Activated T-cell treated with anti-CD3 and anti-CD28 coated beads for 48 hours (primary cell): ENCODE results near the gene FGF12.
"Not testable (repeated sequence)": the region's sequence is repeated elsewhere in the genome, so short reads cannot be mapped to it uniquely, and the experiment has no call there.

Experiments used
- DNase-seq: peaks from one replicate; pipeline ENCODE4 v3.0.0-alpha.2; 2020; ENCODE audit warnings: low read depth

FGF12 gene

DNA sequence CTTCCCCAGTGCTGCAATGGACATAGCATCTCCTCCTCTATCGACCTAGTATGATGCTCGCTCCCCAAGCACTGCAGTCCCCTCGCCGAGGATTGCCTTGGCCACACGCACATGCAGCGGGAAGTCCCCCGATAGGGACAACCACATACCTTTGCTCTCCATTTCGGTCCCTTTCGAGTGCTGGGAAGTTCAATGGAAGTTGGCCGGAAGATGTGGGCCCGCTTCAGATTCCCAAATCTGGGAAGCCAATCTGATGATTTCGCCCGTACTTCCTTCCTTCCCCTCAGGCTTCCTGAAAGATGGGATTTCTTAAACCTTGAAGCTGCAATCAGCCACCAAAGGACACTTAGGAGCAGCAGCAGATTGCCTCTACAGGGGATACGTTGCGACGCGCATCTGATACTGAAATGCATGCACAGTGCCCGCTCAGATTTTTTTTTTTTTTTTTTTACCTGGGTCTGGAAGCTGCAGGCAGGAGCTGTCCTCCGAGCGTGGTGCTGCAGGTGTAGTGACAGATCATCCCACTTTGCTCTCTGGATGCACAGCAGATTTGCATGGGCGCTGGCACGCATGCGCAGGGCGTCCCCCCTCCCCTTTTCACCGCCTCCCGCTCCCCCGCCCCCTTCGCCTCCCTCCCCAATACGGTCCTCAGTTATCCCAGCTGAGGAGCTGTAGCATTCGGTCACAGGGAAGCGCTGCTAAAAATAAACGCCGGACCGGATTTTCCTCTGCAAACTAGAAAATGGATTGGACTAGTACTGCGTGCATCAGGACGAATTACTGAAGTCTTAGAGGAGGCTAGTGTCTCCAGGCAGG is at the start of gene FGF12:
Gene FGF12, minus strand, starts transcription at position 510 of the 816 bp plus-strand sequence.
- peak; percentile 4 for DNase-seq

DNA sequence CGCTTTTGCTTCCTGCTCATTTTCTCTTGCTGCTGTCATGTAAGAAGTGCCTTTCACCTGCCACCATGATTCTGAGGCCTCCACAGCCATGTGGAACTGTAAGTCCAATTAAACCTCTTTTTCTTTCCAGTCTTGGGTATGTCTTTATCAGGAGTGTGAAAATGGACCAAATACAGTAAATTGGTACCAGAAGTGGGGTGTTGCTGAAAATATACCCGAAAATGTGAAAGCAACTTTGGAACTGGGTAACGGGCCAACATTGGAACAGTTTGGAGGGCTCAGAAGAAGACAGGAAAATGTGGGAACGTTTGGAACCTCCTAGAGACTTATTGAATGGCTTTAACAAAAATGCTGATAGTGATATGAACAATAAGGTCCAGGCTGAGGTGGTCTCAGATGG is 47.0 kb upstream of the FGF12 start:
- DNase-seq: not testable (repeated sequence)

DNA sequence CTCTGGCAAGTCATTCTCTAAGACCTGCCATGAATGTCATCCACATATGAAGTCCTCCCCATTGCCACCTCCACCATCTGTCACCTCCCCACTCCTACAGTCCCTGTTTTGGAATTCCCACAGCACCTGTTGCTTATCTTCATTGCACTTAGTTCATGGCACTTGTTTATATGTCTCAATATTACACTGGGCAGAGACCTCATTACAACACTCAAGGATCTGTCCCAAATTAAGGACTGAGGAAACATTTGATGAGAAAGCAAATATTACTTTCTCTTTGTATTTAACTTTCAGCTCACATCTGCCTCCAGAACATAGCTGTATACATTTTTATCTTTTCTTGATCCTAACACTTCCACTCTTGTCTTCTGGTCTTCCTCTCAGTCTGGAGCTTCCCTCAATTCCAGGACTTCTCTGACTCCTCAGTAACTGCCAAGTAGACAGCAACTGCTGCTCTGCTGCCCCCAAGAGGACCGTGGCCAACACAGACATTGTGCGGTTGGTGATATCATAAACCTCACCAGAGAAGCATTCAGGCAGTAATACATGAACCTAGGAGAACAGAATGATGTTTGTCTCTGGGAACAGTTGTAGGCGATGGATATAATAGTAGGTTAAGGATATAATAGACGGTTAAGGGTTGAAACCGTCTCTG is 45.0 kb upstream of the FGF12 start:
- no peak for DNase-seq

DNA sequence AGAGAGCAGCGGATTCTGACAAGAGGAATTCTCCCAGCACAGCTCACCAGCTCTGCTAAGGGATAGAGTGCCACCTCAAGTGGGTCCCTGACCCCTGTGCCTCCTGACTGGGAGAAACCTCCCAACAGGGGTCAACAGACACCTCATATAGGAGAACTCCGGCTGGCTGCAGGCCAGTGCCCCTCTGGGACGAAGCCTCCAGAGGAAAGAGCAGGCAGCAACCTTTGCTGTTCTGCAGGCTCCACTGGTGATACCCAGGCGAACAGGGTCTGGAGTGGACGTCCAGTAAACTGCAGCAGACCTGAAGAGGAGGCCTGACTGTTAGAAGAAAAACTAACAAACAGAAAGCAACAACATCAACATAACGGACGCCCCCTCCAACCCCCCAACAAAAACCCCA is 31.3 kb upstream of the FGF12 start:
- DNase-seq: no peak

DNA sequence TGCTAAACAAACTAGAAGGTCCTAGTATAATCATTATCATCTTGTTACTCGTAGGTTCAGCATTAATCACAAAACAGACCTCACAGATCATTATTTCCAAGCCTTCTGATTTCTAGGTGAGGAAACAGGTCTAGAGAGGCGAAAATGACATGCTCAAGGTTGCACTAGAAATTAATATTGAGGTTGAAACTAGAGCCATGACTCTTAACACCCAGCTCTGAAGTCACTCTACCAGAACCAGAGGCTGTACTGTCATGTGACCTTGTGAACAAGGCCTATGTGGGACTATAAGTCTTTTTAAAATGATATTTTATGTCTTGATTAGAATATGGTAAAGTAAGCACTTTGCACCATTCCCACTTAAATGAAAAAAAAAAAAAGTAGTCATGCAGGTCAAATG is 23.8 kb upstream of the FGF12 start:
- DNase-seq: no peak

DNA sequence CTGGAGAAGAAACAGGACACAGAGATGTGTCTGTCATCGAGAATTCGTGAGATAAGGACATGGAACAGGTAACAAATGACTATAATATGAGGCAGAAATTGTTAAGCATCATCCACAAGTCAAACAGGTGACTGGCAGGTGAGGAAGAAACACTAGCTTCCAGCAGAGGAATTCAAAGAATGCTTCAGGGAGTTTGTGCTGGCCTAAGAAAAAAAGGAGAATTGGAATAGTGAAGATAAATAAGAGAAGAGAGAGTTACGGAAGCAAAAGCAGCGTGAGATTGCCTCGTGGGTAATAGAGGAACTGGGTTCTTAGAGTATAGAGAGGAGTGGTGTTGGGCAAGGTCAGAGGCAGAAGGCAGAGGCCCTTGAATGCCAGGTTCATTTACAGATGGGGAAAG is 22.9 kb upstream of the FGF12 start:
- DNase-seq: no peak

DNA sequence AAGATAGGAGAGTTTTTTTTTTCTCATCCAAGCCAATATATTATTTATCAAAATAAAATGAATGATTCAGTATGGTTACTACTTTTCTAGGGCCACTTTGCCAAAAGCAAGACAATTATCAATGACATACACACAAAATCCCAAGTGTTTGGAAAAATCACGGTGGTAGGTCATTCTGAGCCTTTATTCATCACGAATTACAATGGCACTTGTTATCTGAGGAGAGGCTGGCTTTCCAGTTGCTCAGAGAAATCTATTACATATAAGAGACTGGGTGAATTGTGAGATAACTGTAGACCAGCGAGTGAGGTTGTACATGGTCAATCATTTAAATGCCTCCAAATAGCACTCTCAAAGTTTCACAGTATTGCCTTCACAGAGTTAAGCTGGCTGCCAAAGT is 20.4 kb upstream of the FGF12 start:
- no peak for DNase-seq

DNA sequence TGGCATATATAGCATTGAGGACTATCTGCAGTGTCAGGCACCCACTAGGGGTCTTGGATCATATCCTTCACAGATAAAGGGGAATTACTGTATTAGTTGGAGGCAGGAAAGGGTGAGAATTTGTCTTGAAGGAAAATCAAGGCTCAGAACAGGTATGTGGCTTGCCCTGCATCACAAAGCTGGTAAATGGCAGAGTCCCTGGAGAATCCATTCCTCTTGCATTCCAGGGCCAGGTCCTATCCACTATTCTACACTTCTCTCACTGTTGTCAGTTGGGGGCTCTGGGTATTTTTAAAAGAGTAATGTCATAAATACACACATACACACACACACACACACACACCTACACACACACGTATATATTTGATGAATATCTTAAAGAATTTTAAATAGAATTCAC is 19.8 kb upstream of the FGF12 start:
- DNase-seq: no peak

DNA sequence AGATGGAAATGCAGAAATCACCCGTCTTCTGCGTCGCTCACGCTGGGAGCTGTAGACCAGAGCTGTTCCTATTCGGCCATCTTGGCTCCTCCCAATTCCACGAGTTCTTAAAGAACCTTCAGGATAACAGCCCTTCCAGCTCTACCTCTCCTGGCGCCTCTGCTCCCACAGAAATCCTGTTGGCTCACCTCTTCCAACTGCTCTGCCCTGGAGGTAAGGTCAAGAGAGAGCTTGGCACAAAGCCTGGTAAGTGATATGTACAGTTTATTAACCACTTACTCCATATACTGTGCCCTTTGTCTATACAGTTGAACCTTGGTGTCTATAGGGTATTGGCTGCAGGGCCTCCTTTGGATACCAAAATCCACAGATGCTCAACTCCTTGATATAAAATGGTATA is 17.8 kb upstream of the FGF12 start:
- DNase-seq: no peak

DNA sequence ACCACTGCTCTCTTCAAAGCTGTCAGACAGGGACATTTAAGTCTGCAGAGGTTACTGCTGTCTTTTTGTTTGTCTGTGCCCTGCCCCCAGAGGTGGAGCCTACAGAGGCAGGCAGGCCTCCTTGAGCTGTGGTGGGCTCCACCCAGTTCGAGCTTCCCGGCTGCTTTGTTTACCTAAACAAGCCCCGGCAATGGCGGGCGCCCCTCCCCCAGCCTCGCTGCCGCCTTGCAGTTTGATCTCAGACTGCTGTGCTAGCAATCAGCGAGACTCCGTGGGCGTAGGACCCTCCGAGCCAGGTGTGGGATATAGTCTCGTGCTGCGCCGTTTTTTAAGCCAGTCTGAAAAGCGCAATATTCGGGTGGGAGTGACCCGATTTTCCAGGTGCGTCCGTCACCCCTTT is 17.3 kb upstream of the FGF12 start:
- DNase-seq: not testable (repeated sequence)

DNA sequence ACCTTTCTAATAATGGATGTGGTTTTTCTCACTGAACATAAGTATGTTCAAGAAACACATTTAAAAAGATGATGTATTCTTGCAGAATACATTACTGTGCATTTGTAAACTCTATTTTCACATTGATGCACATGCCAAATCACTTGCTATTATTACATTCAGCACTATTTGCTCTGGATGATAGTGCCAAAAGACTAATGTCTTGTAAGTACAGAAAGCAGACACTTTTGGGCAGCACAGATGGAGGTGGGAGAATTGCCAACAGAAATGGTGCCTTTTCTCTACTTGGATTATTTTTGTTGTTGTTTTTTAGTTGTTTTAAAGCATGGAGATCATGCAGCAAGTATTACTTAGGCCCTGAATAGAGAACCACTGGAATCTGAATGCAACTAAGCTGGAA is 10.2 kb upstream of the FGF12 start:
- no peak for DNase-seq

DNA sequence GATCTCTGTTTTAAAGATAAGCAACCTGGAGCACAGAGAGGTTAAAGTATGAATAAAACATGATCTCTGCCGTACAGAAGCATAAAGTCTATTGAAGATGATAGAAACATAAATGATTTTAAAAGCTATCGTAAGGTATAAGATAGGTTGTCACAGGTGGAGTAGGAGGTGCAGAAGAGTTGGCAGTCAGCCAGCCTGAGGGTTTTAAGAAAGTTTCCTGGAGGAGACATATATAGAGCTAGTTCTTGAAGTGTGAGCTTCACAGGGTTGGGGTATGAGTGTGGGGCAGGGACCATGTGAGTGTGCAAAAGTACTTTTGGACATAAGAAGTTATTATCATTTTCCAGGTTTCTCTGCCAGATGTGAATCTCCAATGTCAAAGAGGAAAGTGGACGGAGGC is 3.9 kb upstream of the FGF12 start:
- no peak for DNase-seq

DNA sequence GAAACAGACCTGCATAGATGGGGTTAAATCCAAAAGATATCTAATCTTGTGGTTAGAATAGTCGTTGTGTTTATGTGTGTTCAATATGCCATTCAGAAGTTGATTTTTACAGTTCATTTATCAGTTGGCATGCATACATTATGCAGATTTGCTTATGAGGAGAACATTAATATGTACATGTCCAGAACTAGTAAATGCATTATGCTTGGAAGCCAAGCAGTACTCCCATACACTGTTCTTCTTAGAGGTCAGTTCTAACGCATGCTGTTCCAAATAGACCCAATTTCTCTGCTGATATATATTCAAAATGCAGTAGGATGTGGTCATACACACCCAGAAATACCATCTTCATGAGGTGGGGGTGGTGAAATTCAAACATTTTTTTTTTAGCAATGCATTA is 956 bp downstream of the FGF12 start:
- no peak for DNase-seq

DNA sequence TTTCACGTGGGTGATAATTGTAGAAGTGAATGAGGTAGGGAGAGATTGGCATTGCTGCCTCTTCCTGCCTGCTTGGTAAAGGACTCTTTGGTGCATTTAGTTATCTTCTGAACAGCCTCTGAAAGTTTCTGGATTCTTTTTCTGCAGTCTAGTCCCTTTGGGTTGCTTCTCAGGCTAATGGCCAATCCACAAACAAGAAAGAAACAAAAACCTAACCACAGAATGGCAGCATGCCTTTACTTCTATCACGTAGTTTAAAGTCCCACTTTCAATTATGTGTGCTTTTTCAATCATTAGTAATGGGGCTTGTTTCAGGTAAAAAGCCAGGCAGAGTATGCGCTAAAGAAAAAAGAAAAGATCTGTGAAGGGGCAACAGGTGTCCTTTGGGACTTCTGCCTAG is 7.4 kb downstream of the FGF12 start:
- DNase-seq: no peak

DNA sequence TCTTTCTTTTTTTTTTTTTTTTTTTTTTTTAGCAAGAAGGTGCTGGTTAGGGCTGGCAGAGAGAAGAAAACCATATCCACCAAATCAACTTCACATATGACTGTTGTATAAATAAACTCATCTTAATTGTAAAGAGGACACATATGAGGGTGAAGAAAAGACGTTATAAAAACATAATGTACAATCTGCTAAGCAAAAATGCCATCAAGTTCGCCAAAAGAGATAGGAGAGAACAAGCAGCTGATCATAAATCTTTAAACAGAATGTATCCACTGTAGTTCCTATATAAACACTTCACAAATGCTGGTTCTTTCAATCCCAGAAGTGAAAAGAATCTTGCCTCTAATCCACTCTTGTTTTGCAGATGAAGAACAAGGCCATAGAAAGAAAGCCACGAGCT is 9.2 kb downstream of the FGF12 start:
- DNase-seq: no peak

DNA sequence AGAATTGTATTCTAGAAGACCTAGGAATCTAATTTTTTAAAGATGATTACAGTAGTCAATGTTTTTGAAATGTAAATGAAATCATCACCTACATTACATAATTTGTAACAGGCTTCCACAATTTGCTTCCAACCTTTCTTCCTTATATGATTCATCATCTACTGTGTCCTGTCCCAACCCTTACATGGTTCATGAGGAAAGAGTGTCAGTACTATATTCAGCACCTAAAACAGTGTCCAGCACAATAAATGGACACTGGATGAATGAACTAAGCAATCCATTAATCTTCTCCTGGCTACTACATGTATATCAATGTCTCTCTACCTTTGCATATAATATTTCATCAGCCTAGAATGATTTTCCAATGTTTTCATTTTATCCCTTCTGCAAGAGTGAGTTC is 12.2 kb downstream of the FGF12 start:
- no peak for DNase-seq

DNA sequence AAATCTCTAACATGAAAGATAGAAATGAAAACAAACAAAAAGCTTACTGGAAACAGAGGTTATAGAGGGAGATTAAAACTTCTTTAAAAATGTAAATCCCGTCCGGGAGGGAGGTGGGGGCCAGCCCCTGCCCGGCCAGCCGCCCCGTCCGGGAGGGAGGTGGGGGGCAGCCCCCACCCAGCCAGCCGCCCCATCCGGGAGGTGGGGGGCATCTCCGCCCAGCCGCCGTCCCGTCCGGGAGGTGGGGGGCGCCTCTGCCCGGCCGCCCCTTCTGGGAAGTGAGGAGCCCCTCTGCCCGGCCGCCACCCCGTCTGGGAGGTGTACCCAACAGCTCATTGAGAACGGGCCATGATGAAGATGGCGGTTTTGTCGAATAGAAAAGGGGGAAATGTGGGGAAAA is 16.2 kb downstream of the FGF12 start:
- DNase-seq: not testable (repeated sequence)

DNA sequence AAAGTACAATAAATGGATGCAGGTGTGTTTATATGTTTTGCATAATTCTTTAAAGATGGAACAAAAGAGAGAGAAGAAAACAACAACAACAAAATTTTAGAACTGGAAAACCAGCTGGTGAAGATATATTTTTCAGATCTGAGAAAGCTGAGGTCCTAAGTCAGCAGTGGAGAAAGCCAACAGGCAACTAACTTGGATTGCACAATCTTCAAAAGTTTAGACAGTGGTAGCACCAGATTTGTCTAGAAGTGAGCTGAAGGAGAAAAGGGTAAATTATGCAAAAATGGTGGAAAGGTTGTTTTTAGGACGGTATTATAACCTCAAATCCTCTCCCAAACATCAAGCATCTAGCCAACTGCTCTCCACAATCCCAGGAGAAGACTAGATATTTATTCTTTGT is 17.0 kb downstream of the FGF12 start:
- no peak for DNase-seq

DNA sequence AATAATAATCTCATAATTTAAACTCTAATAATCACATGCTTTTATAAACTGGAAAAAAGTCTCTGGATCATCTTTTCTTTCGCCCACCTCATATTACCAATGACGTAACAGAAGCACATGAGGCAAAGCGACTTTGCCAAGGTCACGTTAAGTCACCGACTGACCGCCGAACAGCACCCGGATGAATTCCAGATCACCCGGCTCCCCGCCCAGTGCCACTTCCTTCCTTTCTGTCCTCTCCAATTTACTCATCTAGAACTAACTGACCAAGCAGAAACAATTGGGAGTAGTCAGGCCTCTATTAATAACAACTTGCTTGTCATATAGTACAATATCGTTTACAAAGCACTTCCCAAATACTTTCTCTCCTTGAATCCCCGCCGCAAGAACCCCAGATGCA is 21.1 kb downstream of the FGF12 start:
- DNase-seq: no peak

DNA sequence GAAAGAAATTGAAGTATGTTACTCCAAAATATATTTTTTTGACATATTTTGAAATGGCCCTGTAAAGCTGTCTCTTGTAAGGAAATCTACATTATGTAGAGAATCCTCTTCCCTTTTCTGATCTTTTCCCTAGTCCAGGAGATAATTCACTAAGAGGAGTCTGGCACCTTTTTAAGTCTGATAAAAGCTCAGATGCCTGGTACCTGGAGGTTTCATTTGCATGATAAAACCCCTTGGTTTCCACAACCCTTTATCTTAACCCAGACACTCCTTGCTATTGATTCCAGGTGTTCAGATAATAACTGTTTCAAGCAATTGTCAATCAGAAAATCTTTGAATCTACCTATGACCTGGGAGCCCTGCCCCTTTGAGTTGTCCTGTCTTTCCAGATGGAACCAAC is 26.5 kb downstream of the FGF12 start:
- no peak for DNase-seq

DNA sequence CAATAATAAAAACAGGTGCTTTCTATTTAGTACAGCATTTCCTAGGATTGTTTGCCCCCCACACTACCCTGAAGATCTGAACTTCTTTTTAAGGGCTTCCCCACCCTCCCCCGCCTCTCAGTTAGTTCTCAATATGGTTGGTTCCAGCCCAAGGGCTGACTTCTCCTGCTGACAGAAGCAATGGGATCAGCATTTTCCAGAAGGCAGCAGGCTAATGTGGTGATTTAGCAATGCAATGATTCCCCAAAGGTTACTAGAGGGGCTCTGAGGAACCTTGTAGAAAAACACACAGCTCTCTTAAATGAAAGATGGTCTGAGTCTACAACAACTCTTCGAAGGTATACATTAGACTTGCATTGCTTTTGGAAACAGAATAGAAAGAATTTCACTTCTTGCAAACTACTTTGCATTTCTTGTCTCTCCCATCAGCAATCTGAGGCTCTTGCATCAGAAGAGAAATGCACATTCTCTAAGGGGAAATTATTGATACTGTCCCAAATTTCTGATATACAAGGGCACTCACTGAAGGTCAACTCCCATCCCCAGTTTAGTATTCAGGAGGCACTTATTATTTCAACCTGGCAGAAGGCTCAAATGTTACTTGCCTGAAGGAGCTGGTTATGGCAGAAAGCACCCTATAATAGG is 30.3 kb downstream of the FGF12 start:
- no peak for DNase-seq

DNA sequence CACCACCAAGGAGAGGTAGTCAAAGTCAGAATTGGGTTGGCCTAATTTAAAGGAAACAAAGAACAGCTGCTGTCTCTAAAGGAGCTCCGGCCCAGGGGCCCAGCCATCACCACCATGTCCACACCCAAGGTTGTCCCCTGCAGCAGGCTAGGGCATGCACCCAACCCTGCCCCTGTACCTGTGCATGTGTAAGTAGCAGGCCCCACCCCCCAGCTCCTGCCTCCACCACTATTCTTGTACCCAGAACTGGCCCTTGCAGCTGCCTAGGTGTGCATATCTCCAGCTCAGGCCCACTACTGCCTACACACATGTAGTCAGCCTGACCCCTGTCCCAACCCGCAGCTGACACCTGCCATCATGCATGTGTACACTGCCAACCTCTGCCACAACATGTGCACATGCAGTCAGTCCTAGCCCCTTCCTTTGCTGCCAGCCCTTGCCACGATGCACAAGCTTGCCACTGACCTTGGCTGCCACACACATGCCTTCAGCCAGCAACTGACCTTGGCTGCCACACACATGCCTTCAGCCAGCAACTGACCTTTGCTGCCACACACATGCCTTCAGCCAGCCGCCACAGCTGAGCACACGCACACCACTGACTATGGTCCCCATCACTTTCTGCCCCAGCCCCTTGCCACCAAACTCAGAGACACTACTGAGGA is 39.7 kb downstream of the FGF12 start:
- no peak for DNase-seq

DNA sequence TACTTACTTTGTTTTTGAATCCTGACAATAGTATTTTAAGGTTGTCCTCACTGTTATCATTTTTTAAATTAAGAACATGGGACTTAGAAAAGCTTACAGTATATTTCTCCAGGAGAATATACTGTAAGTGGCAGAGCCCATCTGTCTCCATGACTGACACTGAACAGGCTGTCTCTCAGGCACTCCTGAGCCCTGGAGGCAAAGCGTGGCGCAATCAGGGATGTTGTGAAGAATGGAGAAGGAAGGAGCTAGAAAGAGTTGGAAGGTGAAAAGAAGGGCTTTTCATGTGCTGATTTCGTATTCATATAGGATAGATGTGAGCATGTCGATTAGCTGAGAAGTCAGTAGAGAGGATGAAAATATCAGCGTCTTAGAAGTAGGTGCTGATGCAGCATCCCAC is 41.5 kb downstream of the FGF12 start:
- DNase-seq: no peak
